ENCODE data around the gene CDS1. TPM values are rescaled to one million over a fixed set of nuclear protein-coding genes. Genes with fewer than 3 reads are reported as not detected.

Gene CDS1
- total RNA-seq, 2 experiments from 2014 or later = not detected

GRCh38 chr4:84691800-84692199, 108.9 kb downstream of the CDS1 start:
- no TSS peak for BruUV-seq (replicated peaks)
- TF ChIP-seq CTCF (conservative IDR thresholded peaks at IDR 0.05; ENCODE audit: low read length) (no peak), EZH2phosphoT487 (IDR thresholded peaks at IDR 0.05; ENCODE audit: borderline replicate concordance, low read depth, low read length) (no peak)

GRCh38 chr4:84697159-84697558, 114.2 kb downstream of the CDS1 start:
- TF ChIP-seq CTCF (conservative IDR thresholded peaks at IDR 0.05; ENCODE audit: low read length) = no peak
- TF ChIP-seq EZH2phosphoT487 (IDR thresholded peaks at IDR 0.05; ENCODE audit: borderline replicate concordance, low read depth, low read length) = no peak
- no peaks in the 10 kb centered on the region for H3K9me2 ChIP-seq (ENCODE audit: insufficient read depth, low read length)
- H3K36me3 ChIP-seq (ENCODE audit: insufficient read depth, low read length) = no peaks in the 10 kb centered on the region
- no peaks in the 10 kb centered on the region for H4K20me1 ChIP-seq (ENCODE audit: insufficient read depth, low read length)
- ChIA-PET POLR2A (no interaction called here), CTCF (ENCODE audit: unreplicated experiment) (no interaction called here)
- H3K9me3 ChIP-seq (ENCODE audit: low read length) = no peaks in the 10 kb centered on the region
- no TSS peak for BruUV-seq (replicated peaks)
- no peaks in the 10 kb centered on the region for H3K79me2 ChIP-seq (ENCODE audit: insufficient read depth, low read depth, low read length)
- no peak overlapping the region for H3K4me3 ChIP-seq (ENCODE audit: low read depth, low read length, poor library complexity, severe bottlenecking)
- H2AFZ ChIP-seq (ENCODE audit: low read length) = no peak overlapping the region
- intact Hi-C loops (cut with micrococcal nuclease; ENCODE audit: unreplicated experiment) = no loop called here
- H3K27ac ChIP-seq (ENCODE audit: low read depth, low read length, poor library complexity, severe bottlenecking) = no peak overlapping the region
- H3K4me2 ChIP-seq (ENCODE audit: low read length) = no peak overlapping the region
- H3K4me1 ChIP-seq (ENCODE audit: insufficient read depth, low read length, poor library complexity, severe bottlenecking) = no peaks in the 10 kb centered on the region
- DNase-seq (ENCODE audit: low spot score) = no peak

More at GRCh38 chr4:84691800-84692199, 108.9 kb downstream of the CDS1 start:
- POLR2A ChIA-PET = interaction anchor here (0.5 kb wide), 1 partner anchor 659 kb away, joined by 3 read pairs; no protein-coding TSS in a partner anchor
- Histone ChIP-seq H3K9me3 (ENCODE audit: low read length) (no peaks in the 10 kb centered on the region), H3K79me2 (ENCODE audit: insufficient read depth, low read depth, low read length) (no peaks in the 10 kb centered on the region), H3K4me3 (ENCODE audit: low read depth, low read length, poor library complexity, severe bottlenecking) (no peak overlapping the region), H3K9me2 (ENCODE audit: insufficient read depth, low read length) (no peaks in the 10 kb centered on the region), H3K4me2 (ENCODE audit: low read length) (no peak overlapping the region), H2AFZ (ENCODE audit: low read length) (no peak overlapping the region), H3K36me3 (ENCODE audit: insufficient read depth, low read length) (no peaks in the 10 kb centered on the region), H3K4me1 (ENCODE audit: insufficient read depth, low read length, poor library complexity, severe bottlenecking) (no peaks in the 10 kb centered on the region), H3K27ac (ENCODE audit: low read depth, low read length, poor library complexity, severe bottlenecking) (no peak overlapping the region), H4K20me1 (ENCODE audit: insufficient read depth, low read length) (no peaks in the 10 kb centered on the region)
- CTCF ChIA-PET (ENCODE audit: unreplicated experiment) = no interaction called here
- no peak for DNase-seq (ENCODE audit: low spot score)
- intact Hi-C loops (cut with micrococcal nuclease; ENCODE audit: unreplicated experiment) = no loop called here

GRCh38 chr4:84697615-84698201, 114.8 kb downstream of the CDS1 start:
- no peak overlapping the region for H3K27ac ChIP-seq (ENCODE audit: low read depth, low read length, poor library complexity, severe bottlenecking)
- TF ChIP-seq EZH2phosphoT487 (IDR thresholded peaks at IDR 0.05; ENCODE audit: borderline replicate concordance, low read depth, low read length) = no peak
- no peak for TF ChIP-seq CTCF (conservative IDR thresholded peaks at IDR 0.05; ENCODE audit: low read length)
- POLR2A ChIA-PET = no interaction called here
- H3K4me1 ChIP-seq (ENCODE audit: insufficient read depth, low read length, poor library complexity, severe bottlenecking) = no peaks in the 10 kb centered on the region
- no peaks in the 10 kb centered on the region for H4K20me1 ChIP-seq (ENCODE audit: insufficient read depth, low read length)
- H3K9me2 ChIP-seq (ENCODE audit: insufficient read depth, low read length) = no peaks in the 10 kb centered on the region
- no peak for DNase-seq (ENCODE audit: low spot score)
- no peaks in the 10 kb centered on the region for H3K79me2 ChIP-seq (ENCODE audit: insufficient read depth, low read depth, low read length)
- intact Hi-C loops (cut with micrococcal nuclease; ENCODE audit: unreplicated experiment) = no loop called here
- no peak overlapping the region for H3K4me3 ChIP-seq (ENCODE audit: low read depth, low read length, poor library complexity, severe bottlenecking)
- H2AFZ ChIP-seq (ENCODE audit: low read length) = no peak overlapping the region
- no peaks in the 10 kb centered on the region for H3K36me3 ChIP-seq (ENCODE audit: insufficient read depth, low read length)
- H3K4me2 ChIP-seq (ENCODE audit: low read length) = no peak overlapping the region
- CTCF ChIA-PET (ENCODE audit: unreplicated experiment) = no interaction called here
- BruUV-seq (replicated peaks) = no TSS peak
- H3K9me3 ChIP-seq (ENCODE audit: low read length) = no peaks in the 10 kb centered on the region

Measured in OCI-LY7 (cell line).